HG03521 (cell line): Measurements from ENCODE around the gene SPATA2.
"Not testable (repeated sequence)": the region's sequence is repeated elsewhere in the genome, so short reads cannot be mapped to it uniquely, and the experiment has no call there.

Experiments used
- ATAC-seq: cut with Tn5 transposase; IDR thresholded peaks from one replicate; pipeline ENCODE4 v1.9.1; 2021; ENCODE audit warnings: mild to moderate bottlenecking, moderate library complexity; ENCODE audit not compliant: unreplicated experiment

Gene SPATA2

GRCh38 chr20:49861232-49861631 is 54.1 kb downstream of the SPATA2 start:
- not testable (repeated sequence) for ATAC-seq

GRCh38 chr20:49859807-49860206 is 55.5 kb downstream of the SPATA2 start:
- ATAC-seq, result no peak

GRCh38 chr20:49859011-49859410 is 56.3 kb downstream of the SPATA2 start:
- no peak for ATAC-seq

- no peak for ATAC-seq
Measured at GRCh38 chr20:49858076-49858585, 57.2 kb downstream of the SPATA2 start.

GRCh38 chr20:49856904-49857303 is 58.4 kb downstream of the SPATA2 start:
- ATAC-seq, result no peak

- no peak for ATAC-seq
Measured at GRCh38 chr20:49854190-49854875, 61.0 kb downstream of the SPATA2 start.

GRCh38 chr20:49853640-49854039 is 61.7 kb downstream of the SPATA2 start:
- no peak for ATAC-seq
